Measurements from ENCODE around the gene TMEM126B.

Gene TMEM126B

DNA sequence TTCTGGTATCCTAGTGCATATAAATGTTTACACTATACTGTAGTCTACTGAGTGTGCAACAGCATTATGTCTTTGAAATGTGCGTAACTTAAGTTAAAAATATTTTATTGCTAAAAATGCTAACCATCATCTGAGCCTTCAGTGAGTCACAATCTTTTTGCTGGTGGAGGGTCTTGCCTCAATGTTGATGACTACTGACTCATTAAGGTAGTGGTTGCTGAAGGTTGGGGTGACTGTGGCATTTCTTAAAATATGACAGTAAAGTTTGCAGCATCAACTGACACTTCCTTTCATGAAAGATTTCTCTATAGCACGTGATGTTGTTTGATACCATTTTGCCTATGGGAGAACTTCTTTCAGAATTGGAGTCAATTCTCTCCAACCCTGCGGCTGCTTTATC, 45.0 kb downstream of the TMEM126B start:
- Histone ChIP-seq H3K4me3 (ENCODE audit: insufficient read depth, low read length, poor library complexity, severe bottlenecking) (no peak overlapping the region), H3K79me2 (ENCODE audit: insufficient read depth, low read length) (no peaks in the 10 kb centered on the region), H2AFZ (ENCODE audit: low read depth, low read length, severe bottlenecking) (no peak overlapping the region), H3K9me2 (replicated peaks; ENCODE audit: insufficient read depth, low read length) (no peaks in the 10 kb centered on the region), H3K36me3 (ENCODE audit: low read length) (no peaks in the 10 kb centered on the region), H3K9ac (ENCODE audit: low read length) (no peak overlapping the region), H4K20me1 (ENCODE audit: low read depth, low read length) (no peaks in the 10 kb centered on the region), H3K27ac (ENCODE audit: low read depth, low read length) (no peak overlapping the region), H3K9me3 (ENCODE audit: insufficient read depth, low read length) (no peaks in the 10 kb centered on the region), H3K4me2 (ENCODE audit: low read depth, low read length, poor library complexity, severe bottlenecking) (no peak overlapping the region), H3F3A (ENCODE audit: insufficient read depth) (no peaks in the 10 kb centered on the region), H3K27me3 (ENCODE audit: low read length) (no peaks in the 10 kb centered on the region)
- TF ChIP-seq EZH2phosphoT487 (conservative IDR thresholded peaks at IDR 0.05; ENCODE audit: low read length): no peak
- TF ChIP-seq, protein P1, sequence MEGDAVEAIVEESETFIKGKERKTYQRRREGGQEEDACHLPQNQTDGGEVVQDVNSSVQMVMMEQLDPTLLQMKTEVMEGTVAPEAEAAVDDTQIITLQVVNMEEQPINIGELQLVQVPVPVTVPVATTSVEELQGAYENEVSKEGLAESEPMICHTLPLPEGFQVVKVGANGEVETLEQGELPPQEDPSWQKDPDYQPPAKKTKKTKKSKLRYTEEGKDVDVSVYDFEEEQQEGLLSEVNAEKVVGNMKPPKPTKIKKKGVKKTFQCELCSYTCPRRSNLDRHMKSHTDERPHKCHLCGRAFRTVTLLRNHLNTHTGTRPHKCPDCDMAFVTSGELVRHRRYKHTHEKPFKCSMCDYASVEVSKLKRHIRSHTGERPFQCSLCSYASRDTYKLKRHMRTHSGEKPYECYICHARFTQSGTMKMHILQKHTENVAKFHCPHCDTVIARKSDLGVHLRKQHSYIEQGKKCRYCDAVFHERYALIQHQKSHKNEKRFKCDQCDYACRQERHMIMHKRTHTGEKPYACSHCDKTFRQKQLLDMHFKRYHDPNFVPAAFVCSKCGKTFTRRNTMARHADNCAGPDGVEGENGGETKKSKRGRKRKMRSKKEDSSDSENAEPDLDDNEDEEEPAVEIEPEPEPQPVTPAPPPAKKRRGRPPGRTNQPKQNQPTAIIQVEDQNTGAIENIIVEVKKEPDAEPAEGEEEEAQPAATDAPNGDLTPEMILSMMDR (IDR thresholded peaks at IDR 0.05; ENCODE audit: insufficient read depth, low read length, poor library complexity, severe bottlenecking): no peak

DNA sequence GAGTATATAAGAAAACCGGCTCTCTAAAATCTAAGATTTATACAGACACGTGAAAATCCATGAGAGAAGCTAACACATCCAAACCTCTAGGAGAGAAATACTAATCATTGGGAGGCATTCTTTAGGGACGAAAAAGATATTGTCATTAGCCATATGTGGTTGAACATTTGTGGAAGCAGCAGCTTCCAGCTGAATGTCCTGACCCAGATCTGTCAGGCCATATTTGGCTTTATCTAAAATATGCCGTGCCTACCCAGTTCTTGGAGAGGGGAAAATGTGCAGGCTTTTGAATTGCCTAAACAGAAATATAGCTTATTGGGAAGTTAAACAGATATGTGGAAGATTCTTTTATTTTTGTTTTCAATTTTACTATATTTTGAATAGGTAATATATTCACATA, 51.2 kb downstream of the TMEM126B start:
- no peaks in the 10 kb centered on the region for H3K27me3 ChIP-seq (ENCODE audit: low read length)
- TF ChIP-seq EZH2phosphoT487 (conservative IDR thresholded peaks at IDR 0.05; ENCODE audit: low read length): no peak
- TF ChIP-seq, protein P1 (IDR thresholded peaks at IDR 0.05; ENCODE audit: insufficient read depth, low read length, poor library complexity, severe bottlenecking): no peak
- no peaks in the 10 kb centered on the region for H3K9me3 ChIP-seq (ENCODE audit: insufficient read depth, low read length)
- H3K4me2 ChIP-seq (ENCODE audit: low read depth, low read length, poor library complexity, severe bottlenecking): no peak overlapping the region
- peaks cover 9% of the 10 kb centered on the region; the same call in 1 of the 2 replicates for H3F3A ChIP-seq (ENCODE audit: insufficient read depth)
- H4K20me1 ChIP-seq (ENCODE audit: low read depth, low read length): no peaks in the 10 kb centered on the region
- H3K79me2 ChIP-seq (ENCODE audit: insufficient read depth, low read length): no peaks in the 10 kb centered on the region
- no peak overlapping the region for H3K9ac ChIP-seq (ENCODE audit: low read length)
- H3K36me3 ChIP-seq (ENCODE audit: low read length): no peaks in the 10 kb centered on the region
- H3K27ac ChIP-seq (ENCODE audit: low read depth, low read length): no peak overlapping the region
- no peak overlapping the region for H2AFZ ChIP-seq (ENCODE audit: low read depth, low read length, severe bottlenecking)
- H3K4me3 ChIP-seq (ENCODE audit: insufficient read depth, low read length, poor library complexity, severe bottlenecking): no peak overlapping the region
- H3K9me2 ChIP-seq (replicated peaks; ENCODE audit: insufficient read depth, low read length): no peaks in the 10 kb centered on the region

DNA sequence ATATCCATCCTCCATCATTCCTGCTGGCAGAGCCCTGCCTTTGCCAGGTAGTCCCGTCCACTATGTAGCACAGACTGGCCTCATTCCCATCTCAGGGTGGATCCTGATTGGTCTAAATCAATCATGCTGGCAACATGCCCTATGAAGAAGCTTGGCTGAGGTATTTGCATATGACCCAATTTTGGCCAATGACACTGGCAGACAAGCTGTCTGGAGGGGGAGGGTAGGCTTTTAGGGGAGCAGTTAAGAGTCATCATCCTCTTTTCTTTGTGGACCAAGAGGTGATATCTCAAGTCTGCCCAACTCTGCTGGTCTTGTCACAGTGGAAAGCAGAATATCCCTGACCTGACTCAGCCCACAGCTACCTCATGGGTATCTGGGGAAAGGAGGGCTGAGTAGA, 52.5 kb downstream of the TMEM126B start:
- no peaks in the 10 kb centered on the region for H3K9me3 ChIP-seq (ENCODE audit: insufficient read depth, low read length)
- no peaks in the 10 kb centered on the region for H3K79me2 ChIP-seq (ENCODE audit: insufficient read depth, low read length)
- no peak overlapping the region for H3K27ac ChIP-seq (ENCODE audit: low read depth, low read length)
- peaks cover 9% of the 10 kb centered on the region; the same call in 1 of the 2 replicates for H3F3A ChIP-seq (ENCODE audit: insufficient read depth)
- H2AFZ ChIP-seq (ENCODE audit: low read depth, low read length, severe bottlenecking): no peak overlapping the region
- no peaks in the 10 kb centered on the region for H4K20me1 ChIP-seq (ENCODE audit: low read depth, low read length)
- TF ChIP-seq, protein P1 (IDR thresholded peaks at IDR 0.05; ENCODE audit: insufficient read depth, low read length, poor library complexity, severe bottlenecking): no peak
- TF ChIP-seq EZH2phosphoT487 (conservative IDR thresholded peaks at IDR 0.05; ENCODE audit: low read length): no peak
- H3K9ac ChIP-seq (ENCODE audit: low read length): no peak overlapping the region
- no peak overlapping the region for H3K4me3 ChIP-seq (ENCODE audit: insufficient read depth, low read length, poor library complexity, severe bottlenecking)
- no peak overlapping the region for H3K4me2 ChIP-seq (ENCODE audit: low read depth, low read length, poor library complexity, severe bottlenecking)
- no peaks in the 10 kb centered on the region for H3K36me3 ChIP-seq (ENCODE audit: low read length)
- H3K27me3 ChIP-seq (ENCODE audit: low read length): no peaks in the 10 kb centered on the region
- H3K9me2 ChIP-seq (replicated peaks; ENCODE audit: insufficient read depth, low read length): no peaks in the 10 kb centered on the region

Measured in SU-DHL-6 (cell line).